A673 (cell line): ENCODE results near the gene SYNE2. TPM values are rescaled to one million over a fixed set of nuclear protein-coding genes. Genes with fewer than 3 reads are reported as not detected.

Experiments used
- BruUV-seq: library from RNA; stranded (reverse); fragments of 400-500 nt; replicated peaks from 2 replicates; lab custom pipeline; 2021; lab: Mats Ljungman, UMichigan
- CTCF ChIA-PET: fragments of 300-600 bp; sonication (Branson Sonifier 250); formaldehyde crosslinking; loops from one replicate; lab custom pipeline; 2022; ENCODE audit warnings: antibody characterized with exemption; lab: Charles Lee
- POLR2A ChIA-PET: fragments of 300-600 bp; sonication (Branson Sonifier 250); formaldehyde crosslinking; loops from one replicate; lab custom pipeline; 2022; ENCODE audit warnings: antibody characterized with exemption; ENCODE audit not compliant: low non-redundant PET; lab: Charles Lee
- DNase-seq: peaks from one replicate; pipeline ENCODE4 v3.0.0-alpha.2; 2015; ENCODE audit warnings: low spot score
- H3K27ac ChIP-seq: fragments of 200-600 bp; sonication (generic); 2 replicates; pipeline ENCODE4 v1.5.1; 2016; ENCODE audit warnings: mixed run types, low read depth, mild to moderate bottlenecking, mixed read lengths, antibody characterized with exemption, low read length; ENCODE audit not compliant: poor library complexity, severe bottlenecking
- H3K27me3 ChIP-seq: fragments of 200-600 bp; sonication (generic); replicated peaks from 2 replicates; pipeline ENCODE4 v1.6.1; 2017; ENCODE audit warnings: mixed run types, low read depth, mild to moderate bottlenecking, mixed read lengths, antibody characterized with exemption, low read length; ENCODE audit not compliant: insufficient read depth, poor library complexity
- H3K36me3 ChIP-seq: fragments of 200-600 bp; sonication (generic); 2 replicates; pipeline ENCODE4 v1.6.1; 2016; ENCODE audit warnings: mixed run types, mild to moderate bottlenecking, mixed read lengths, antibody characterized with exemption, low read length; ENCODE audit not compliant: insufficient read depth, poor library complexity, severe bottlenecking
- H3K4me1 ChIP-seq: fragments of 200-600 bp; sonication (generic); 2 replicates; pipeline ENCODE4 v1.6.1; 2017; ENCODE audit warnings: mixed run types, mild to moderate bottlenecking, mixed read lengths, antibody characterized with exemption, low read length; ENCODE audit not compliant: insufficient read depth, poor library complexity, severe bottlenecking
- H3K4me3 ChIP-seq: fragments of 200-600 bp; sonication (generic); 2 replicates; pipeline ENCODE4 v1.5.1; 2016; ENCODE audit warnings: low read depth, mixed run types, mild to moderate bottlenecking, mixed read lengths, low read length; ENCODE audit not compliant: poor library complexity, severe bottlenecking
- H3K9me3 ChIP-seq: fragments of 200-600 bp; sonication (generic); 2 replicates; pipeline ENCODE4 v1.6.1; 2016; ENCODE audit warnings: mixed run types, low read depth, mild to moderate bottlenecking, mixed read lengths, antibody characterized with exemption, low read length; ENCODE audit not compliant: poor library complexity, severe bottlenecking
- EZH2 ChIP-seq: fragments of 200-600 bp; sonication (generic); IDR thresholded peaks from 2 replicates; pipeline ENCODE4 v1.6.1; 2017; ENCODE audit warnings: borderline replicate concordance, low read depth, mild to moderate bottlenecking, mixed read lengths, antibody characterized with exemption, low read length; ENCODE audit not compliant: poor library complexity, severe bottlenecking
- intact Hi-C: fragments of 100-400 bp; cut with micrococcal nuclease; formaldehyde crosslinking; loops from one replicate; pipeline ENCODE4 v1.10.0; 2022; ENCODE audit not compliant: unreplicated experiment
- total RNA-seq: library from RNA; stranded (reverse); gene quantifications from 2 replicates; pipeline ENCODE4 v1.2.3, GENCODE V29; 2021
- TF ChIP-seq, protein P1 (sequence below): fragments of 300-800, 200-600 bp; sonication (generic); conservative IDR thresholded peaks from 2 replicates; pipeline ENCODE4 v1.5.1; 2017; ENCODE audit warnings: low read depth, mild to moderate bottlenecking, antibody characterized with exemption, low read length, moderate library complexity, mixed read lengths

The SYNE2 gene
- total RNA-seq, 1 experiment from 2014 or later: 68.2 TPM

- Histone ChIP-seq H3K27ac (no peak overlapping the region), H3K36me3 (peaks cover 6% of the 10 kb centered on the region), H3K4me3 (no peak overlapping the region), H3K4me1 (peaks cover 5% of the 10 kb centered on the region), H3K27me3 (no peaks in the 10 kb centered on the region), H3K9me3 (no peaks in the 10 kb centered on the region)
- no TSS peak for BruUV-seq
- intact Hi-C loops: no loop called here
- CTCF ChIA-PET: no interaction called here
- POLR2A ChIA-PET: no interaction called here
- DNase-seq: no peak
- TF ChIP-seq EZH2: no peak
- TF ChIP-seq, protein P1, sequence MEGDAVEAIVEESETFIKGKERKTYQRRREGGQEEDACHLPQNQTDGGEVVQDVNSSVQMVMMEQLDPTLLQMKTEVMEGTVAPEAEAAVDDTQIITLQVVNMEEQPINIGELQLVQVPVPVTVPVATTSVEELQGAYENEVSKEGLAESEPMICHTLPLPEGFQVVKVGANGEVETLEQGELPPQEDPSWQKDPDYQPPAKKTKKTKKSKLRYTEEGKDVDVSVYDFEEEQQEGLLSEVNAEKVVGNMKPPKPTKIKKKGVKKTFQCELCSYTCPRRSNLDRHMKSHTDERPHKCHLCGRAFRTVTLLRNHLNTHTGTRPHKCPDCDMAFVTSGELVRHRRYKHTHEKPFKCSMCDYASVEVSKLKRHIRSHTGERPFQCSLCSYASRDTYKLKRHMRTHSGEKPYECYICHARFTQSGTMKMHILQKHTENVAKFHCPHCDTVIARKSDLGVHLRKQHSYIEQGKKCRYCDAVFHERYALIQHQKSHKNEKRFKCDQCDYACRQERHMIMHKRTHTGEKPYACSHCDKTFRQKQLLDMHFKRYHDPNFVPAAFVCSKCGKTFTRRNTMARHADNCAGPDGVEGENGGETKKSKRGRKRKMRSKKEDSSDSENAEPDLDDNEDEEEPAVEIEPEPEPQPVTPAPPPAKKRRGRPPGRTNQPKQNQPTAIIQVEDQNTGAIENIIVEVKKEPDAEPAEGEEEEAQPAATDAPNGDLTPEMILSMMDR: no peak
Measured at GRCh38 chr14:64088647-64088964, 235.8 kb downstream of the SYNE2 start.

GRCh38 chr14:64089920-64090319 lies 237.1 kb downstream of the SYNE2 start:
- no peak for TF ChIP-seq EZH2
- TF ChIP-seq, protein P1: no peak
- peaks cover 5% of the 10 kb centered on the region for H3K4me1 ChIP-seq
- peaks cover 13% of the 10 kb centered on the region for H3K36me3 ChIP-seq
- ChIA-PET POLR2A (no interaction called here), CTCF (no interaction called here)
- BruUV-seq: no TSS peak
- H3K27ac ChIP-seq: no peak overlapping the region
- H3K27me3 ChIP-seq: no peaks in the 10 kb centered on the region
- H3K4me3 ChIP-seq: no peak overlapping the region
- DNase-seq: peak; percentile 49
- intact Hi-C loops: no loop called here
- no peaks in the 10 kb centered on the region for H3K9me3 ChIP-seq

DNA sequence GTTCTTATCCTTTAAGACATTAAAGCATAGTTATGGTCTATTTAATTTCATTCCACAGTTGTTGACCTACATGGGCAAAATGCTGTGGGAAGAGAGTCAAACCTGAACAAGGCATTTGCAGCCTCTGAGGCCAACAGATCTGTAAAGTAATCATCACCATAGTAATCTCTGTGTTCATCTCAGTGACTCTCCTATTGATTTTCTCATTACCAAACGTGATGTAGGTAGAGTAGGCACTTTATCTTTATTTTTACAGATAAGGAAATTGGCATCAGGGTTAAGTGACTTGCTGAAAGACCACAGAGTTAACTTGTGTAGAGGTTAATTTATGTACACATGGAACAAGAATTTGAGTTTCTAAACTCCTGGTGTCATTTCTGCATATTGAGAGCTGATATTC lies 238.4 kb downstream of the SYNE2 start:
- POLR2A ChIA-PET: no interaction called here
- peaks cover 5% of the 10 kb centered on the region for H3K4me1 ChIP-seq
- CTCF ChIA-PET: no interaction called here
- no peaks in the 10 kb centered on the region for H3K9me3 ChIP-seq
- no peak for DNase-seq
- no peak overlapping the region for H3K4me3 ChIP-seq
- intact Hi-C loops: no loop called here
- TF ChIP-seq, protein P1: no peak
- TF ChIP-seq EZH2: no peak
- no peak overlapping the region for H3K27ac ChIP-seq
- H3K27me3 ChIP-seq: no peaks in the 10 kb centered on the region
- no TSS peak for BruUV-seq
- peaks cover 14% of the 10 kb centered on the region for H3K36me3 ChIP-seq
